T-helper 1 cell treated with Interleukin-12 subunit alpha and Interleukin-12 subunit beta and Interleukin-4 antibody, amounts not matched to agents 30 ng/mL and 1 ng/mL, for 36 hours (primary cell): Measurements from ENCODE around the gene BCL2A1. TPM values are rescaled to one million over a fixed set of nuclear protein-coding genes. Genes with fewer than 3 reads are reported as not detected.

Experiments
- intact Hi-C: fragments of 100-400 bp; cut with micrococcal nuclease; formaldehyde crosslinking; loops from one replicate; pipeline ENCODE4 v1.15.1; 2024
- total RNA-seq: library from RNA; stranded (reverse); gene quantifications from 2 replicates; pipeline ENCODE4 v1.2.3, GENCODE V29; 2022

Gene BCL2A1
- total RNA-seq, 1 donor from 2014 or later = 32.8 TPM

- intact Hi-C loops = loop anchor here (5.0 kb wide), 1 partner anchor 392 kb away; no protein-coding TSS in a partner anchor
Measured at GRCh38 chr15:79989682-79990081, 18.7 kb upstream of the BCL2A1 start.

- intact Hi-C loops = no loop called here
Measured at GRCh38 chr15:79989183-79989582, 18.2 kb upstream of the BCL2A1 start.

GRCh38 chr15:79988448-79989117 lies 17.6 kb upstream of the BCL2A1 start:
- intact Hi-C loops = no loop called here

GRCh38 chr15:79987969-79988368 lies 17.0 kb upstream of the BCL2A1 start:
- intact Hi-C loops = no loop called here

GRCh38 chr15:79987569-79987955 lies 16.6 kb upstream of the BCL2A1 start:
- intact Hi-C loops = no loop called here

GRCh38 chr15:79981831-79982455 lies 10.9 kb upstream of the BCL2A1 start:
- intact Hi-C loops = no loop called here

GRCh38 chr15:79978655-79979514 lies 7.9 kb upstream of the BCL2A1 start:
- intact Hi-C loops = loop anchor here (10.0 kb wide), 1 partner anchor 1316 kb away; no protein-coding TSS in a partner anchor

GRCh38 chr15:79978260-79978654 lies 7.3 kb upstream of the BCL2A1 start:
- intact Hi-C loops = loop anchor here (10.0 kb wide), 1 partner anchor 1317 kb away; no protein-coding TSS in a partner anchor

- intact Hi-C loops = loop anchor here (10.0 kb wide), 1 partner anchor 1317 kb away; no protein-coding TSS in a partner anchor
Measured at GRCh38 chr15:79977431-79978054, 6.5 kb upstream of the BCL2A1 start.

GRCh38 chr15:79973456-79974195 lies 2.6 kb upstream of the BCL2A1 start:
- intact Hi-C loops = loop anchor here (10.0 kb wide), 1 partner anchor 1321 kb away; no protein-coding TSS in a partner anchor

GRCh38 chr15:79972863-79973262 lies 1.9 kb upstream of the BCL2A1 start:
- intact Hi-C loops = loop anchor here (10.0 kb wide), 1 partner anchor 1322 kb away; no protein-coding TSS in a partner anchor

- intact Hi-C loops = loop anchor here (10.0 kb wide), 1 partner anchor 1325 kb away; no protein-coding TSS in a partner anchor
Measured at GRCh38 chr15:79970181-79970580, 815 bp downstream of the BCL2A1 start.

- intact Hi-C loops = loop anchor here (2.0 to 5.0 kb wide), 2 partner anchors 64 to 1097 kb away; partner anchors contain the start of gene MORF4L1
Measured at GRCh38 chr15:79969146-79969545, 1.9 kb downstream of the BCL2A1 start.

- intact Hi-C loops = loop anchor here (1.0 to 5.0 kb wide), 3 partner anchors 65 to 1095 kb away; partner anchors contain the start of genes MORF4L1 and ZFAND6
Measured at GRCh38 chr15:79967298-79968182, 3.5 kb downstream of the BCL2A1 start.

- intact Hi-C loops = loop anchor here (1.0 to 5.0 kb wide), 2 partner anchors 93 to 1094 kb away; partner anchors contain the start of genes MORF4L1 and ZFAND6
Measured at GRCh38 chr15:79966634-79967297, 4.2 kb downstream of the BCL2A1 start.

- intact Hi-C loops = loop anchor here (5.0 kb wide), 1 partner anchor 1094 kb away; the partner anchor contains the start of gene MORF4L1
Measured at GRCh38 chr15:79965846-79966630, 5.0 kb downstream of the BCL2A1 start.

GRCh38 chr15:79964232-79964805 lies 6.7 kb downstream of the BCL2A1 start:
- intact Hi-C loops = no loop called here
